H9 (cell line): ENCODE measurements around the gene CCDC57. TPM values are rescaled to one million over a fixed set of nuclear protein-coding genes. Genes with fewer than 3 reads are reported as not detected.
A peak's percentile ranks its signal among the peaks of the same experiment; 100 is the strongest.

Experiments used
- DNase-seq: peaks from one replicate; pipeline ENCODE4 v3.0.0-alpha.2; 2017
- H2AFZ ChIP-seq: one replicate; pipeline ENCODE4 v1.6.1; 2013; ENCODE audit warnings: mild to moderate bottlenecking, low read length, control low read depth, moderate library complexity
- H2AK5ac ChIP-seq: 2 replicates; pipeline ENCODE4 v1.6.1; 2013; ENCODE audit warnings: low read length, control low read depth, mixed read lengths; ENCODE audit not compliant: insufficient read length
- H2BK120ac ChIP-seq: one replicate; pipeline ENCODE4 v1.6.1; 2013; ENCODE audit warnings: low read depth, mild to moderate bottlenecking, low read length, control low read depth, inconsistent platforms; ENCODE audit not compliant: poor library complexity, severe bottlenecking
- H2BK12ac ChIP-seq: 2 replicates; pipeline ENCODE4 v1.6.1; 2013; ENCODE audit warnings: low read length, control low read depth, mixed read lengths, low read depth; ENCODE audit not compliant: insufficient read length
- H2BK15ac ChIP-seq: 2 replicates; pipeline ENCODE4 v1.6.1; 2013; ENCODE audit warnings: low read depth, low read length, control low read depth
- H2BK20ac ChIP-seq: one replicate; pipeline ENCODE4 v1.6.1; 2013; ENCODE audit warnings: low read depth, mild to moderate bottlenecking, low read length, control low read depth, inconsistent platforms; ENCODE audit not compliant: poor library complexity, severe bottlenecking
- H2BK5ac ChIP-seq: 2 replicates; pipeline ENCODE4 v1.6.1; 2013; ENCODE audit warnings: low read length, control low read depth, mixed read lengths; ENCODE audit not compliant: insufficient read length
- H3K14ac ChIP-seq: 2 replicates; pipeline ENCODE4 v1.6.1; 2013; ENCODE audit warnings: low read length, control low read depth; ENCODE audit not compliant: insufficient read depth
- H3K18ac ChIP-seq: 2 replicates; pipeline ENCODE4 v1.6.1; 2013; ENCODE audit warnings: low read depth, mild to moderate bottlenecking, mixed read lengths, low read length, control low read depth; ENCODE audit not compliant: insufficient read length
- H3K23ac ChIP-seq: 2 replicates; pipeline ENCODE4 v1.6.1; 2013; ENCODE audit warnings: low read length, control low read depth, mixed read lengths, low read depth; ENCODE audit not compliant: insufficient read length
- H3K23me2 ChIP-seq: 2 replicates; pipeline ENCODE4 v1.6.1; 2013; ENCODE audit warnings: low read depth, mild to moderate bottlenecking, mixed read lengths, low read length, control low read depth; ENCODE audit not compliant: insufficient read length, poor library complexity, severe bottlenecking
- H3K27ac ChIP-seq: 2 replicates; pipeline ENCODE4 v1.5.1; 2013; ENCODE audit warnings: low read length, control low read depth, mixed read lengths, low read depth; ENCODE audit not compliant: insufficient read length
- H3K27me3 ChIP-seq: 2 replicates; pipeline ENCODE4 v1.6.1; 2013; ENCODE audit warnings: low read length, control low read depth, inconsistent platforms; ENCODE audit not compliant: insufficient read depth
- H3K4ac ChIP-seq: 2 replicates; pipeline ENCODE4 v1.6.1; 2013; ENCODE audit warnings: low read depth, mild to moderate bottlenecking, control low read depth, inconsistent platforms, low read length, moderate library complexity
- H3K4me1 ChIP-seq: 2 replicates; pipeline ENCODE4 v1.6.1; 2013; ENCODE audit warnings: low read length, control low read depth, inconsistent platforms; ENCODE audit not compliant: insufficient read depth
- H3K4me2 ChIP-seq: 2 replicates; pipeline ENCODE4 v1.6.1; 2013; ENCODE audit warnings: low read length, control low read depth, mixed read lengths; ENCODE audit not compliant: insufficient read length, insufficient read depth
- H3K56ac ChIP-seq: 2 replicates; pipeline ENCODE4 v1.6.1; 2013; ENCODE audit warnings: low read depth, mild to moderate bottlenecking, mixed read lengths, low read length, control low read depth; ENCODE audit not compliant: insufficient read length
- H3K79me1 ChIP-seq: 2 replicates; pipeline ENCODE4 v1.6.1; 2013; ENCODE audit warnings: low read depth, mild to moderate bottlenecking, moderate library complexity, low read length, control low read depth, inconsistent platforms; ENCODE audit not compliant: insufficient read depth, poor library complexity, severe bottlenecking
- H3K79me2 ChIP-seq: 2 replicates; pipeline ENCODE4 v1.6.1; 2013; ENCODE audit warnings: low read length, control low read depth, inconsistent platforms; ENCODE audit not compliant: insufficient read depth
- H3K9ac ChIP-seq: 2 replicates; pipeline ENCODE4 v1.6.1; 2013; ENCODE audit warnings: low read length, control low read depth, mixed read lengths; ENCODE audit not compliant: insufficient read length; ENCODE audit errors: extremely low read depth
- H3K9me3 ChIP-seq: one replicate; pipeline ENCODE4 v1.6.1; 2013; ENCODE audit warnings: low read depth, low read length, inconsistent platforms; ENCODE audit not compliant: control insufficient read depth
- H3T11ph ChIP-seq: one replicate; pipeline ENCODE4 v1.6.1; 2013; ENCODE audit warnings: mild to moderate bottlenecking, low read length, control low read depth, inconsistent platforms
- H4K20me1 ChIP-seq: one replicate; pipeline ENCODE4 v1.6.1; 2013; ENCODE audit not compliant: control insufficient read depth, insufficient read length, insufficient read depth
- H4K5ac ChIP-seq: 2 replicates; pipeline ENCODE4 v1.6.1; 2013; ENCODE audit warnings: low read depth, mild to moderate bottlenecking, mixed read lengths, low read length, control low read depth; ENCODE audit not compliant: insufficient read length
- H4K8ac ChIP-seq: replicated peaks from 2 replicates; pipeline ENCODE4 v1.6.1; 2013; ENCODE audit warnings: low read length, control low read depth, mixed read lengths, low read depth; ENCODE audit not compliant: insufficient read length
- H4K91ac ChIP-seq: 2 replicates; pipeline ENCODE4 v1.6.1; 2013; ENCODE audit warnings: low read depth, mild to moderate bottlenecking, moderate library complexity, mixed read lengths, low read length, control low read depth; ENCODE audit not compliant: insufficient read length
- H3K27ac Mint-ChIP-seq, 3 experiments: 2 replicates in 2 of 3; 3 replicates in 1 of 3; pipeline ENCODE4 v1.8.0; 2020 to 2021; ENCODE audit warnings: mixed read lengths in 3 of 3, mild to moderate bottlenecking in 1 of 3, moderate library complexity in 1 of 3
- H3K27me3 Mint-ChIP-seq: 2 replicates; pipeline ENCODE4 v1.8.0; 2021; ENCODE audit warnings: low read depth, mild to moderate bottlenecking, moderate library complexity, mixed read lengths
- H3K36me3 Mint-ChIP-seq, 3 experiments: 2 replicates in 2 of 3; 3 replicates in 1 of 3; pipeline ENCODE4 v1.8.0; 2020 to 2021; ENCODE audit warnings: low read depth in 3 of 3, mixed read lengths in 3 of 3; ENCODE audit not compliant: insufficient read depth in 1 of 3
- H3K4me1 Mint-ChIP-seq, 2 experiments: 2 replicates each; pipeline ENCODE4 v1.8.0; 2020; ENCODE audit warnings: mixed read lengths in 2 of 2
- H3K4me3 Mint-ChIP-seq, 2 experiments: 2 replicates in 1 of 2; 3 replicates in 1 of 2; pipeline ENCODE4 v1.8.0; 2020 to 2021; ENCODE audit warnings: mild to moderate bottlenecking in 2 of 2, mixed read lengths in 2 of 2, moderate library complexity in 1 of 2
- H3K9me3 Mint-ChIP-seq, 2 experiments: 2 replicates in 1 of 2; 3 replicates in 1 of 2; pipeline ENCODE4 v1.8.0; 2020; ENCODE audit warnings: mild to moderate bottlenecking in 2 of 2, mixed read lengths in 2 of 2, moderate library complexity in 1 of 2
- WGBS: extraction: QIAGEN DNeasy Blood & Tissue Kit; methylation state at CpG from one replicate; pipeline ENCODE4 v1.1.7; 2013; ENCODE audit warnings: missing lambda C conversion rate, low lambda C conversion rate, mixed read lengths; ENCODE audit not compliant: insufficient read length; ENCODE audit errors: extremely low coverage; 5-methylcytosine and 5-hydroxymethylcytosine counted together
- total RNA-seq: library from RNA; stranded (reverse); gene quantifications from 2 replicates; pipeline ENCODE4 v1.2.1, GENCODE V29; 2021
- TF ChIP-seq, protein P1 (sequence below): fragments of 200-600 bp; sonication (generic); conservative IDR thresholded peaks from 3 replicates; pipeline ENCODE4 v1.8.0; 2021; ENCODE audit warnings: antibody characterized with exemption, mild to moderate bottlenecking

The CCDC57 gene
- total RNA-seq, 1 experiment from 2014 or later: 11.0 TPM

DNA sequence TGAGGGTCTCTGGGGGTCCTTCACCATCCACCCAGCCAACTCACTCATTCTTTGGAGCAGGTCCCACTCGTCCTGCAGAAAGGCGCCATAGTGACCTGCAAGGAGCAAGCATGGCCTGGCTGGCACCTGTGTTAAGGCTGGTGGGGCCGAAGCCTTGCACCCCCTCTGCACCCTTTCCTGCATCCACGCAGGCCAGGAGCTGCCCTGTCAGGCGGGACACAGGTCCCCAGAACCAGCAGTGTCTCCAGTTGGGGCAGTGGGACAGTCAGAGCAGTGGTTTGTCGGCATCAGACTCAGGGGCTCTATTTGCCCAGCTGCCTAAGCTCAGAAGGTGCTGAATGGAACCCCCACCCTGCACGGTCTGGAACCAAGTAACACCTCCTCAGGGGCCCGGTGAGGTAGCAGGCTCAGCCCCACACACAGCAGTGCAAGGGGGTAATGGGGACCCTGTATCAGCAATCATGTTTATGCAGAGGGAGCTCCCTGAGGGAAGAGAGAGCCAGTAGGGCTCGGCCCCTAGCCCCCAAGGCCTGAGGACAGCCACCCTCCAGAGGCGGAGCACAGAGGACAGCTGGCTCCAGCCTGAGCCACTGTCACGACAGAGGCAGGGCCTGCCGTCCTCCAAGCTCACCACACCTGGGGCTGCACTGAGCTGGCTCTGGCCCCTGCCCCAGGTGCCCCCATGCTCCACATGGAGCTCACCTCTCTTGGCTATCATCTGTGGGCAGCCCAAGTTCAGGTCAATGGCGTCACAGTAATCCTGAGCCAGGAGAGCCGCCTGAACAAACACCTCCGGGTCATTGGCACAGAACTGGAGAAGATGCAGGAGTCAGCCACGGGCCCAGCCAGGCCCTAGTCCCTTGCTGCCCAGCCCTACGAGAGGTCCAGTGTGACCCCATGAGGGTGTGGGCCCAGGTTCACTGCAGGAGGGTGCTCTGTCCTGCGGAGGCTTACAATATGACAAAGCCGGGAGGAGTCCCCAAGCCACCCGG lies 148.9 kb downstream of the CCDC57 start:
- no peak overlapping the region for H2BK20ac ChIP-seq
- no peak overlapping the region for H3K56ac ChIP-seq
- peaks cover 15% of the 10 kb centered on the region for H3K23me2 ChIP-seq
- no peak overlapping the region for H4K5ac ChIP-seq
- no CpG with 5 or more reads among the region's 20 CpGs for WGBS
- H3K27ac Mint-ChIP-seq: no peak overlapping the region
- no peak overlapping the region for H3K18ac ChIP-seq
- H3K27ac ChIP-seq: no peak overlapping the region
- no peak overlapping the region for H2BK120ac ChIP-seq
- peaks cover 4 to 17% (median 13%) of the 10 kb centered on the region in 3 experiments for H3K36me3 Mint-ChIP-seq
- H2BK15ac ChIP-seq: no peak overlapping the region
- H2BK12ac ChIP-seq: no peak overlapping the region
- peak overlapping the region; percentile 70 to 73; a peak in 4 of 5 replicates for H3K4me3 Mint-ChIP-seq
- H3K4me2 ChIP-seq: no peak overlapping the region
- H3K27me3 ChIP-seq: no peaks in the 10 kb centered on the region
- TF ChIP-seq, protein P1, sequence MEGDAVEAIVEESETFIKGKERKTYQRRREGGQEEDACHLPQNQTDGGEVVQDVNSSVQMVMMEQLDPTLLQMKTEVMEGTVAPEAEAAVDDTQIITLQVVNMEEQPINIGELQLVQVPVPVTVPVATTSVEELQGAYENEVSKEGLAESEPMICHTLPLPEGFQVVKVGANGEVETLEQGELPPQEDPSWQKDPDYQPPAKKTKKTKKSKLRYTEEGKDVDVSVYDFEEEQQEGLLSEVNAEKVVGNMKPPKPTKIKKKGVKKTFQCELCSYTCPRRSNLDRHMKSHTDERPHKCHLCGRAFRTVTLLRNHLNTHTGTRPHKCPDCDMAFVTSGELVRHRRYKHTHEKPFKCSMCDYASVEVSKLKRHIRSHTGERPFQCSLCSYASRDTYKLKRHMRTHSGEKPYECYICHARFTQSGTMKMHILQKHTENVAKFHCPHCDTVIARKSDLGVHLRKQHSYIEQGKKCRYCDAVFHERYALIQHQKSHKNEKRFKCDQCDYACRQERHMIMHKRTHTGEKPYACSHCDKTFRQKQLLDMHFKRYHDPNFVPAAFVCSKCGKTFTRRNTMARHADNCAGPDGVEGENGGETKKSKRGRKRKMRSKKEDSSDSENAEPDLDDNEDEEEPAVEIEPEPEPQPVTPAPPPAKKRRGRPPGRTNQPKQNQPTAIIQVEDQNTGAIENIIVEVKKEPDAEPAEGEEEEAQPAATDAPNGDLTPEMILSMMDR: no peak
- no peak overlapping the region for H2BK5ac ChIP-seq
- no peaks in the 10 kb centered on the region for H3K79me1 ChIP-seq
- H2AFZ ChIP-seq: no peak overlapping the region
- H3K4ac ChIP-seq: no peak overlapping the region
- no peak overlapping the region for H4K91ac ChIP-seq
- H3K23ac ChIP-seq: no peak overlapping the region
- H3K9me3 Mint-ChIP-seq: no peaks in the 10 kb centered on the region; a peak in 1 of 5 replicates
- no peak for DNase-seq
- H3K14ac ChIP-seq: no peak overlapping the region
- H3K79me2 ChIP-seq: no peaks in the 10 kb centered on the region
- H3K4me1 ChIP-seq: no peaks in the 10 kb centered on the region
- no peak overlapping the region for H3T11ph ChIP-seq
- peaks cover 4% of the 10 kb centered on the region; the same call in 1 of the 2 replicates for H3K27me3 Mint-ChIP-seq
- H3K9me3 ChIP-seq: no peaks in the 10 kb centered on the region
- no peak overlapping the region for H3K9ac ChIP-seq
- peaks cover 4 to 5% of the 10 kb centered on the region in 2 experiments for H3K4me1 Mint-ChIP-seq
- H2AK5ac ChIP-seq: no peak overlapping the region
- no peak overlapping the region for H4K8ac ChIP-seq
- no peaks in the 10 kb centered on the region for H4K20me1 ChIP-seq
